Vagina (tissue), 2 donors: ENCODE measurements around the gene LMO7. TPM values are rescaled to one million over a fixed set of nuclear protein-coding genes. Genes with fewer than 3 reads are reported as not detected.

Experiments used
- DNase-seq, 2 donors: peaks; one replicate each; pipeline ENCODE4 v3.0.0-alpha.2; 2017; ENCODE audit errors: extremely low spot score in 2 of 2
- H3K27ac ChIP-seq: fragments of 200-600 bp; sonication (generic); one replicate; pipeline ENCODE4 v1.5.1; 2019
- H3K27me3 ChIP-seq: fragments of 200-600 bp; sonication (generic); one replicate; pipeline ENCODE4 v1.5.1; 2019
- H3K36me3 ChIP-seq, 2 donors: fragments of 200-600 bp; sonication (generic); one replicate each; pipeline ENCODE4 v1.5.1; 2017 to 2019
- H3K4me1 ChIP-seq: fragments of 200-600 bp; sonication (generic); one replicate; pipeline ENCODE4 v1.5.1; 2019
- H3K4me3 ChIP-seq, 2 donors: fragments of 200-600 bp; sonication (generic); 1 replicate in 1 of 2; 2 replicates in 1 of 2; pipeline ENCODE4 v1.5.1; 2016 to 2019
- H3K9me3 ChIP-seq: fragments of 200-600 bp; sonication (generic); one replicate; pipeline ENCODE4 v1.5.1; 2019
- CTCF ChIP-seq, 3 experiments: fragments of 450-650 bp in 2 of 3; fragments of 200-600 bp in 1 of 3; sonication (generic) in 1 of 3; IDR thresholded peaks; one replicate each; pipeline ENCODE4 v1.5.1; 2017 to 2019; ENCODE audit warnings: antibody characterized with exemption in 3 of 3, mild to moderate bottlenecking in 2 of 3, moderate library complexity in 2 of 3
- POLR2A ChIP-seq, 2 donors: fragments of 450-650 bp; IDR thresholded peaks; one replicate each; pipeline ENCODE4 v1.6.1; 2017; ENCODE audit warnings: antibody characterized with exemption in 2 of 2, mild to moderate bottlenecking in 2 of 2, moderate library complexity in 2 of 2
- POLR2AphosphoS5 ChIP-seq, 2 donors: sonication (generic); formaldehyde crosslinking; IDR thresholded peaks; one replicate each; pipeline ENCODE4 v1.9.0; 2017; ENCODE audit warnings: antibody characterized with exemption in 2 of 2, mild to moderate bottlenecking in 2 of 2, low read depth in 1 of 2; ENCODE audit not compliant: insufficient read depth in 1 of 2
- intact Hi-C: fragments of 100-400 bp; cut with DNase I; formaldehyde crosslinking; loops from one replicate; pipeline ENCODE4 v1.15.1; 2023
- total RNA-seq: library from RNA; depleted of rRNA; stranded (reverse); fragments of >200 nt; gene quantifications from one replicate; pipeline ENCODE4 v1.2.3, GENCODE V29; 2016

Gene LMO7
- total RNA-seq, 1 donor from 2014 or later: 85.4 TPM

- Histone ChIP-seq H3K36me3 (no peaks in the 10 kb centered on the region), H3K4me1 (no peaks in the 10 kb centered on the region), H3K9me3 (no peaks in the 10 kb centered on the region), H3K27me3 (no peaks in the 10 kb centered on the region), H3K4me3 (no peak overlapping the region), H3K27ac (no peak overlapping the region)
- intact Hi-C loops: loop anchor here (10.0 kb wide), 1 partner anchor 1028 kb away; no protein-coding TSS in a partner anchor
- DNase-seq: no peak
- no peak for TF ChIP-seq POLR2A (IDR thresholded peaks at IDR 0.05)
- TF ChIP-seq CTCF (IDR thresholded peaks at IDR 0.05): no peak
- no peak for TF ChIP-seq POLR2AphosphoS5 (IDR thresholded peaks at IDR 0.05; ENCODE audit: insufficient read depth in 1 of 2, low read depth in 1 of 2)
Measured at GRCh38 chr13:75877071-75877470, 240.9 kb downstream of the LMO7 start.

- no peaks in the 10 kb centered on the region for H3K9me3 ChIP-seq
Measured at GRCh38 chr13:75879656-75880055, 243.5 kb downstream of the LMO7 start.

GRCh38 chr13:75881109-75881775 is 245.1 kb downstream of the LMO7 start:
- Histone ChIP-seq H3K9me3 (no peaks in the 10 kb centered on the region), H3K27ac (no peak overlapping the region), H3K27me3 (no peaks in the 10 kb centered on the region), H3K4me1 (no peaks in the 10 kb centered on the region), H3K4me3 (no peak overlapping the region), H3K36me3 (no peaks in the 10 kb centered on the region)
- intact Hi-C loops: no loop called here
- DNase-seq: no peak
- TF ChIP-seq CTCF (IDR thresholded peaks at IDR 0.05) (no peak), POLR2AphosphoS5 (IDR thresholded peaks at IDR 0.05; ENCODE audit: insufficient read depth in 1 of 2, low read depth in 1 of 2) (no peak), POLR2A (IDR thresholded peaks at IDR 0.05) (no peak)

More at GRCh38 chr13:75879656-75880055, 243.5 kb downstream of the LMO7 start:
- intact Hi-C loops: loop anchor here (10.0 kb wide), 1 partner anchor 1025 kb away; no protein-coding TSS in a partner anchor
- Histone ChIP-seq H3K4me3 (no peak overlapping the region), H3K27ac (no peak overlapping the region), H3K36me3 (no peaks in the 10 kb centered on the region), H3K4me1 (no peaks in the 10 kb centered on the region), H3K27me3 (no peaks in the 10 kb centered on the region)
- DNase-seq: no peak
- TF ChIP-seq POLR2AphosphoS5 (IDR thresholded peaks at IDR 0.05; ENCODE audit: insufficient read depth in 1 of 2, low read depth in 1 of 2) (no peak), CTCF (IDR thresholded peaks at IDR 0.05) (no peak), POLR2A (IDR thresholded peaks at IDR 0.05) (no peak)

- no peak for TF ChIP-seq POLR2A (IDR thresholded peaks at IDR 0.05)
- no peak for TF ChIP-seq POLR2AphosphoS5 (IDR thresholded peaks at IDR 0.05; ENCODE audit: insufficient read depth in 1 of 2, low read depth in 1 of 2)
- no peak for TF ChIP-seq CTCF (IDR thresholded peaks at IDR 0.05)
- Histone ChIP-seq H3K36me3 (no peaks in the 10 kb centered on the region), H3K27ac (no peak overlapping the region), H3K9me3 (no peaks in the 10 kb centered on the region), H3K27me3 (no peaks in the 10 kb centered on the region), H3K4me1 (no peaks in the 10 kb centered on the region), H3K4me3 (no peak overlapping the region)
- no peak for DNase-seq
- intact Hi-C loops: no loop called here
Measured at GRCh38 chr13:75882261-75882660, 246.1 kb downstream of the LMO7 start.

GRCh38 chr13:75889427-75889826 is 253.3 kb downstream of the LMO7 start:
- Histone ChIP-seq H3K4me3 (no peak overlapping the region), H3K27me3 (no peaks in the 10 kb centered on the region), H3K27ac (no peak overlapping the region), H3K36me3 (no peaks in the 10 kb centered on the region), H3K9me3 (no peaks in the 10 kb centered on the region), H3K4me1 (no peaks in the 10 kb centered on the region)
- no peak for DNase-seq
- intact Hi-C loops: no loop called here
- TF ChIP-seq POLR2AphosphoS5 (IDR thresholded peaks at IDR 0.05; ENCODE audit: insufficient read depth in 1 of 2, low read depth in 1 of 2) (no peak), CTCF (IDR thresholded peaks at IDR 0.05) (no peak), POLR2A (IDR thresholded peaks at IDR 0.05) (no peak)
